DOHH2 (cell line): ENCODE data around the gene MAPK8IP1.

Experiments used
- H3F3A ChIP-seq: fragments of 200-600 bp; sonication (generic), shearing (Covaris generic); 2 replicates; pipeline ENCODE4 v1.6.0; 2016; ENCODE audit warnings: antibody characterized with exemption, mild to moderate bottlenecking; ENCODE audit not compliant: control insufficient read depth, insufficient read depth
- H3K27ac ChIP-seq: fragments of 200-600 bp; sonication (generic); 2 replicates; pipeline ENCODE4 v1.5.1; 2014; ENCODE audit warnings: low read depth, mild to moderate bottlenecking, low read length, moderate library complexity
- H3K27me3 ChIP-seq: fragments of 200-600 bp; sonication (generic); 2 replicates; pipeline ENCODE4 v1.6.1; 2014; ENCODE audit warnings: mild to moderate bottlenecking, low read length, mixed read lengths; ENCODE audit not compliant: control insufficient read depth
- H3K36me3 ChIP-seq: fragments of 200-600 bp; sonication (generic); 2 replicates; pipeline ENCODE4 v1.6.1; 2014; ENCODE audit warnings: mild to moderate bottlenecking, low read length, moderate library complexity, mixed read lengths; ENCODE audit not compliant: control insufficient read depth
- H3K4me1 ChIP-seq: fragments of 200-600 bp; sonication (generic); 2 replicates; pipeline ENCODE4 v1.6.1; 2014; ENCODE audit warnings: mild to moderate bottlenecking, low read length, mixed read lengths; ENCODE audit not compliant: control insufficient read depth
- H3K4me2 ChIP-seq: fragments of 200-600 bp; sonication (generic); 2 replicates; pipeline ENCODE4 v1.6.0; 2014; ENCODE audit warnings: mild to moderate bottlenecking, low read length, moderate library complexity
- H3K4me3 ChIP-seq: fragments of 200-600 bp; sonication (generic); 2 replicates; pipeline ENCODE4 v1.5.1; 2014; ENCODE audit warnings: mild to moderate bottlenecking, low read length, mixed read lengths
- H3K79me2 ChIP-seq: fragments of 200-600 bp; sonication (generic); 2 replicates; pipeline ENCODE4 v1.6.1; 2014; ENCODE audit warnings: mild to moderate bottlenecking, low read length, mixed read lengths; ENCODE audit not compliant: control insufficient read depth
- H3K9me2 ChIP-seq: fragments of 200-600 bp; sonication (generic); replicated peaks from 2 replicates; pipeline ENCODE4 v1.6.1; 2014; ENCODE audit warnings: mild to moderate bottlenecking, low read length, mixed read lengths; ENCODE audit not compliant: control insufficient read depth
- H3K9me3 ChIP-seq: fragments of 200-600 bp; sonication (generic); 2 replicates; pipeline ENCODE4 v1.6.1; 2014; ENCODE audit warnings: antibody characterized with exemption, low read length, mixed read lengths; ENCODE audit not compliant: control insufficient read depth, insufficient read depth
- H4K20me1 ChIP-seq: fragments of 200-600 bp; sonication (generic); 2 replicates; pipeline ENCODE4 v1.6.0; 2014; ENCODE audit warnings: low read depth, mild to moderate bottlenecking, antibody characterized with exemption, low read length, moderate library complexity; ENCODE audit not compliant: control insufficient read depth, insufficient read depth
- EZH2phosphoT487 ChIP-seq: fragments of 200-600 bp; sonication (generic); IDR thresholded peaks from 2 replicates; pipeline ENCODE4 v1.6.1; 2017; ENCODE audit warnings: borderline replicate concordance, mild to moderate bottlenecking, antibody characterized with exemption, low read length, moderate library complexity, mixed read lengths
- TF ChIP-seq, protein P1 (sequence below): fragments of 200-600 bp; sonication (generic); IDR thresholded peaks from one replicate; pipeline ENCODE4 v1.5.1; 2014; ENCODE audit warnings: antibody characterized with exemption, mild to moderate bottlenecking, low read depth, low read length; ENCODE audit not compliant: poor library complexity, severe bottlenecking

MAPK8IP1 gene

DNA sequence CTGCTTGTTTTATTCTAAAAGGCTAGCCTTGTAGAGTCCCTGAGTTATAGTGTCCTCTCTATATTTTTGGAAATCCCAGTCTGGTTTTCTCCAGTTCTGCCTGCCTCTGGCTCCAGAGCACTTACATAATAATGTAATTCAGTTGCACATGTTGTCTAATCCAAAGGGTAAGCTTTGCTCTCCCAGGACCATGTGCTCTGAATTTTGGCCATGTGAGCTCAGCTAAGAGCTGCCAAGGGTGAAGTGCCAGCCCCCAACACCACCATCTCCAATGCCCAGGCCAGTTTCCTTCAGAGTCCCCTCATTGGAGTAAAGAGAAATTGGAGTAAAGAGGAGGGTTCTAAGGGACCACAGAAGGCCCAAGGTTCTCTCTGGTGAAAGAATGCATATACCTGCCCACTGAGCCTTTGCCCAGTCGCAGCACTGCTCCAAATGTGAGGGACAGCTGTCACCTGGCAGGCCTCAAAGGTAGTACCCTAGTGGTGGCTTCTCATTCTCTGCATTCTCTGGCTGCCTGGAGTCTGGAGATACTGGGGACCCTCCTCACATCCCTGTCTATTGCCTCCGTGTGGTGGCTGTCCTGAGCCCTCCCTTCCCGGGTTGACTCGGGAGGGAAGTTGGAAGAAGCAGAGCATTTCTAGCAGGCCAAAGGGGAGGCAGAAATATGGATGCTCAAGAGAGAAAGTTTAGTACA lies 33.3 kb upstream of the MAPK8IP1 start:
- peaks cover 66% of the 10 kb centered on the region for H3K79me2 ChIP-seq

DNA sequence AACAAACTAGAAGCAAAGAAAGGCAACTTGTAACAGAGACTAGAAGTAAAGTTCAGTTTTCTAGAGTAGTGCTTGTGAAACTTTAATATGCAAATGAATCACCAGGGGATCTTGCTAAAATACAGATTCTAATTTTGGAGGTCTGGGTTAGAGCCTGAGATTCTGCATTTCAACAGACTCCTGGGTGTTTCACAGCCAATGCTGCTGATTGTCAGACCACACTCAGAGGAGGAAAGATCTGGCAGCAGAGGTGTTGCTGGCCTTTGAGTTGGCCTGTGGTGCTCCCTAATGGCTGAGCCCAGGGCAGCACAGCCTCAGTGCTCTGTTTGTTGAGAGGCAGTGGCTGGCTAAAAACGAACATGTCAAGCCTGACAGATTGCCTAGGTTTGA lies 32.7 kb upstream of the MAPK8IP1 start:
- Histone ChIP-seq H3K4me2 (peak overlapping the region; percentile 74), H3F3A (no peaks in the 10 kb centered on the region), H3K4me1 (peaks cover 35% of the 10 kb centered on the region), H3K9me3 (no peaks in the 10 kb centered on the region), H3K36me3 (peaks cover 9% of the 10 kb centered on the region), H3K4me3 (peak overlapping the region; percentile 40), H3K9me2 (no peaks in the 10 kb centered on the region), H3K27me3 (no peaks in the 10 kb centered on the region), H3K27ac (no peak overlapping the region), H3K79me2 (peaks cover 63% of the 10 kb centered on the region), H4K20me1 (peaks cover 29% of the 10 kb centered on the region)
- TF ChIP-seq, protein P1, sequence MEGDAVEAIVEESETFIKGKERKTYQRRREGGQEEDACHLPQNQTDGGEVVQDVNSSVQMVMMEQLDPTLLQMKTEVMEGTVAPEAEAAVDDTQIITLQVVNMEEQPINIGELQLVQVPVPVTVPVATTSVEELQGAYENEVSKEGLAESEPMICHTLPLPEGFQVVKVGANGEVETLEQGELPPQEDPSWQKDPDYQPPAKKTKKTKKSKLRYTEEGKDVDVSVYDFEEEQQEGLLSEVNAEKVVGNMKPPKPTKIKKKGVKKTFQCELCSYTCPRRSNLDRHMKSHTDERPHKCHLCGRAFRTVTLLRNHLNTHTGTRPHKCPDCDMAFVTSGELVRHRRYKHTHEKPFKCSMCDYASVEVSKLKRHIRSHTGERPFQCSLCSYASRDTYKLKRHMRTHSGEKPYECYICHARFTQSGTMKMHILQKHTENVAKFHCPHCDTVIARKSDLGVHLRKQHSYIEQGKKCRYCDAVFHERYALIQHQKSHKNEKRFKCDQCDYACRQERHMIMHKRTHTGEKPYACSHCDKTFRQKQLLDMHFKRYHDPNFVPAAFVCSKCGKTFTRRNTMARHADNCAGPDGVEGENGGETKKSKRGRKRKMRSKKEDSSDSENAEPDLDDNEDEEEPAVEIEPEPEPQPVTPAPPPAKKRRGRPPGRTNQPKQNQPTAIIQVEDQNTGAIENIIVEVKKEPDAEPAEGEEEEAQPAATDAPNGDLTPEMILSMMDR, result no peak
- TF ChIP-seq EZH2phosphoT487, result no peak

More for the DNA sequence above, 33.3 kb upstream of the MAPK8IP1 start:
- Histone ChIP-seq H3K4me2 (peak overlapping the region; percentile 74), H3K27me3 (no peaks in the 10 kb centered on the region), H3K27ac (no peak overlapping the region), H3K4me3 (peak overlapping the region; percentile 40), H3K4me1 (peaks cover 35% of the 10 kb centered on the region), H3K36me3 (peaks cover 9% of the 10 kb centered on the region), H3F3A (no peaks in the 10 kb centered on the region), H4K20me1 (peaks cover 29% of the 10 kb centered on the region), H3K9me3 (no peaks in the 10 kb centered on the region), H3K9me2 (no peaks in the 10 kb centered on the region)
- TF ChIP-seq, protein P1, result no peak
- no peak for TF ChIP-seq EZH2phosphoT487

GRCh38 chr11:45853332-45854219 lies 31.9 kb upstream of the MAPK8IP1 start:
- no peaks in the 10 kb centered on the region for H3K9me3 ChIP-seq
- no peaks in the 10 kb centered on the region for H3K27me3 ChIP-seq
- peaks cover 25% of the 10 kb centered on the region for H4K20me1 ChIP-seq
- TF ChIP-seq, protein P1, result no peak
- TF ChIP-seq EZH2phosphoT487, result no peak
- H3K4me3 ChIP-seq, result no peak overlapping the region
- H3K27ac ChIP-seq, result no peak overlapping the region
- H3K9me2 ChIP-seq, result no peaks in the 10 kb centered on the region
- no peak overlapping the region for H3K4me2 ChIP-seq
- peaks cover 54% of the 10 kb centered on the region for H3K79me2 ChIP-seq
- H3K36me3 ChIP-seq, result peaks cover 17% of the 10 kb centered on the region
- H3K4me1 ChIP-seq, result peaks cover 29% of the 10 kb centered on the region
- H3F3A ChIP-seq, result no peaks in the 10 kb centered on the region
